Inferior parietal cortex (tissue), 1 donor: ENCODE measurements around the gene CSTF2T.

Source experiments
- DNase-seq: peaks from one replicate; pipeline ENCODE4 v3.0.0-alpha.2; 2016; ENCODE audit errors: extremely low spot score

Gene CSTF2T, protein sequence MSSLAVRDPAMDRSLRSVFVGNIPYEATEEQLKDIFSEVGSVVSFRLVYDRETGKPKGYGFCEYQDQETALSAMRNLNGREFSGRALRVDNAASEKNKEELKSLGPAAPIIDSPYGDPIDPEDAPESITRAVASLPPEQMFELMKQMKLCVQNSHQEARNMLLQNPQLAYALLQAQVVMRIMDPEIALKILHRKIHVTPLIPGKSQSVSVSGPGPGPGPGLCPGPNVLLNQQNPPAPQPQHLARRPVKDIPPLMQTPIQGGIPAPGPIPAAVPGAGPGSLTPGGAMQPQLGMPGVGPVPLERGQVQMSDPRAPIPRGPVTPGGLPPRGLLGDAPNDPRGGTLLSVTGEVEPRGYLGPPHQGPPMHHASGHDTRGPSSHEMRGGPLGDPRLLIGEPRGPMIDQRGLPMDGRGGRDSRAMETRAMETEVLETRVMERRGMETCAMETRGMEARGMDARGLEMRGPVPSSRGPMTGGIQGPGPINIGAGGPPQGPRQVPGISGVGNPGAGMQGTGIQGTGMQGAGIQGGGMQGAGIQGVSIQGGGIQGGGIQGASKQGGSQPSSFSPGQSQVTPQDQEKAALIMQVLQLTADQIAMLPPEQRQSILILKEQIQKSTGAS

DNA sequence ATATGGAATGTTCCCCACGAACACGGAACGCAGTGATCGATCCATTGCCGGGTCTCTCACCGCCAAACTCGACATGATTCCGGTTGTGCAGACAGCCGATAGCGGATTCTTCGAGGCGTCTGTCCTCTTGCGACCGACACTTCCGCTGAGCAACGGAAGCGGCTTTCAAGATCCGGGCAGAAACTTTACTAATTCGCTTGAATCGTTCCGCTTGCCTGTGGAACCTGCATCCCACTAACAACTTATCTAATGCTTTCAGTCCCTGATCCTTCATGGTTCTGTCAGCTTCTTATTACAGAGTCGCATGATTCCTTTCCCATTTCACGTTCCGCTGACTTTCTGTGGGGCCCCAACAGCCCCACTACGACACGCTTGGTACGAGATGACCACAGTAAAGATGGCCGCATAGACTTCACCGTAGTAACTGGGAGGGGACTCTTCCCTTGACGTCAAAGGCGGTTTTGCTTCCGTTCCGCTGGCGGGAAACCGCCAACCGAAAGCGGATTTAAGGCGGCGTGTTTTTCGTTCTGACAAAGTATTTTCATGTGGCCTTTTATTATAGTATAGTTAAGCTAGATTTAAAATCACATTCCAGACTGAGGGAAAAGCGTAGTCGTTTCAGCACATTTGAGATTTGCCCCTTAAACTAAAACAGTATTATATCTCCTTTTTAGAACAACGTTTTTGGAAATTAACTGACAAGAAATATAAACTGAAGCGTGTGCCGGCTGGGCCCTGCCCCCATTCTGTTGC lies at the start of gene CSTF2T:
Gene CSTF2T (minus strand): TSS at position 121 of the 753 bp plus-strand sequence. CDS start 46 bp downstream, at position 75.
- DNase-seq: peak; percentile 98

DNA sequence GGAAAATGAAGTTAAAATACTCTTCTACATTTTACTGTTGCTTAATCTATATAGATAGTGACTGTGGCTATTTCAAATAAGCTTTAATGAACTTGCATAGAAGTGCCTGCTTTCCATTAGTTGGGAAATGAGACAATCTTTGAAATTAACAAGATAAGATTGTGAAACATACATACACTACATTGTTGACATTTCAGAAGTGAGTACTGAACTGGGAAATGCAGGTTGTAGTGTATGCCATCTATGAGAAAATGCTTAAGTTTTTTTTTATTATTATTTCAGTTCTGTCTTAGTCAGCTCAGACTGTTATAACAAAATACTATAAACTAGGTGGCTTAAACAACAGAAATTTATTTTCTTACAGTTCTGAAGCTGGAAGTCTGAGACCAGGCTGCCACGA lies 49.6 kb upstream of the CSTF2T start:
- no peak for DNase-seq

DNA sequence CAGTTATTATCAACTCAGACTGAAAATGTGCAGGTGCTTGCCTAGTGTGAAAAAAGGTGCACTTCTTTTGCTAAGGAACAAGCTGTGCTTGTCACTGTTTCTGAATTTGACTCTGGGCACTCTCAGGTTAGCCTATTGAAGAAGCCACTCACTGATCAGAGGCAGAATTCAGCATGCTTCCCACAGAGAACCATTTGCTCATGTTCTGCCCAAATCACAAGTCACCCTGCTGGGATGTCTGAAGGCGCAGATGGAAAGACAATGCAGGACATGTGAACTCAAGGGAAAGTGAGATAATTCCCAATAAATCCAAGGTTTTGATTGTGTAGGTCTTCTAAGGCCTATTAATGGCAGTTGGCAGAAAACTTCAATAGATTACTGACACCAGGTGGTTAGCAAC lies 47.8 kb upstream of the CSTF2T start:
- no peak for DNase-seq

DNA sequence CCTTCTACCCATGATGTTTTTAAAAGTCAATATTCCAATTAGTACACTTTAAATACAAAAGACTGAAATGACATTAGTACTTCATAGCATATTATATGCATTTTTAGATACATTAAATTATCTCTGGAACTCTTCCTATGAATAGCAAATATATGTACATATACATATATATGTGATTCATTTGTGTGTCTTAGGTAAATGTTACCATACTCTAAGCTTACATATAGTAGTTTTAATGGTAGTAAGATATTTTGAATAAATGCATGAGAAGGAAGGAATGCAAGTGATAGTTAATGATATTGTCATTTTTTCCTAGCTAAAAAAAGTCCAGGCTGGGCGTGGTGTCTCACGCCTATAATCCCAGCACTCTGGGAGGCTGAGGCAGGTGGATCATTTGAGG lies 46.0 kb upstream of the CSTF2T start:
- DNase-seq: no peak

DNA sequence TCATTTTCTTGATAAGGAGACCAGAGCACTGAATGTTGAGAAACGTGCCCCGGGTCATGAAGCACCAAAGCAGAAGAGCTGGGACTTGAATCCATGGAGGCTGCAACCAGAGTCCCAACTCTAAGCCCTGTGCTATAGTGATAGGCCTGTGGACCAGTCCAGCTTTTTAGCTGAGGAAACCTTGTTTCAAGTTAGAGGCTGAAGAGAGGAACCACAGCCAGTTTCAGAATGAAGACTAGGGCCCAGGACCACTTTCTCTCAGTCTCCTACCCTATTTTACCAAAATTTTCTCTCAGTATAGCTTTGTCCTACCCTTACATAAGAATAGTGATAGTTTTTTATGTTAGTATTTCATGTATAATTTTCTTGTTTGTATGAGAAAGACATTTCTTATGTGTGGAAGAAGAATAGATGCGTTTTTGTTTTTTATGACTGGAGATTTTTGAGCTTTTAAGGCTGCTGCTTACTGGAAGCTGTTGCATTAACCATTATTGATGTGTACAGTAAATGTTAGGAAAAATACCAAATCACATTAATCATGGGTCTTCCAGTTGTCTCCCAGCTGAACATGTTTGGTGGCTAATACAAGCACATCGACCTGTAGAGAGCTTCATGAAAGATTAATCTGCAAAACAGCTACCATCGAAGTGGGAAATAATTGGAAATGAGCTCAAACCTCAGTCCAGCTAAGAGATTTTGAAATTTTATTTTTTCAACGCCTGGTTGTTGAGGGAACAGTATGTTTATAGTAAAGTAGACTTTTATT lies 45.0 kb upstream of the CSTF2T start:
- no peak for DNase-seq

DNA sequence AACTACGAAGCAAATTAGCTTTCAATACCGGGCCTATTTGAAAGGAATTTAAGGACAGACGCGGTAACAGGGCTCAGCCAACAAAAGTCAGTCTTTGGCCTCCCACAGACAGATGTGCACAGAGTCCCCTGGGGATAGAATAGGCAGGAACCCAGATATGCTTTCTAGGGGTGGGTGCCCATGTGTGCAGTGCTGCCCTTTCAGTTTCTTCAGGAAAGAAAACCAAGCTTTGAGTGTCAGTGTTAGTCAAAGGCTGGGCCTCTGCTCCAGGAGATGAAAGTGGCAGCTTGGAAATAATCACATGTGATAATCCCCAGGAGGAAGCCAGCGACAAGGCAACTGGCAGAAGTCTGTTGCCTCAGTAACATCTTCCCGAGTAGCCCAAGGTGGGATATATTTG lies 43.8 kb upstream of the CSTF2T start:
- DNase-seq: no peak

DNA sequence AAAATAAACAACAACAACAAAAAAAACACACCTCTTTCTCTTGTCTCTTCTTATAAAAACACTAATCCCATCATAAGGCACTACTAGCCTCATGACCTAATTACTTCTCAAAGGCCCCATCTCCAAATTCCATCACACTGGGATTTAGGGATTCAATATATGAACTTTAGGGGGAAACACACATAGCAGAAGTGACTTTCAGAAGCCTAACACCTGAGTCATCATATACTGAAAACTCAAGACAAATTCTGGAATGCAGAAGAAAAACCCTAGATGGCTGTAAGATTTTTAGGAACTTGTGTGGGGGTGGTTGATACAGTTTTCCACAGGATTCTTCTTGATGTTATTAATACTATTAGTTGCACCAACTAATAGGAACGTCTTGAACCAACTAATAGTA lies 33.7 kb upstream of the CSTF2T start:
- no peak for DNase-seq

DNA sequence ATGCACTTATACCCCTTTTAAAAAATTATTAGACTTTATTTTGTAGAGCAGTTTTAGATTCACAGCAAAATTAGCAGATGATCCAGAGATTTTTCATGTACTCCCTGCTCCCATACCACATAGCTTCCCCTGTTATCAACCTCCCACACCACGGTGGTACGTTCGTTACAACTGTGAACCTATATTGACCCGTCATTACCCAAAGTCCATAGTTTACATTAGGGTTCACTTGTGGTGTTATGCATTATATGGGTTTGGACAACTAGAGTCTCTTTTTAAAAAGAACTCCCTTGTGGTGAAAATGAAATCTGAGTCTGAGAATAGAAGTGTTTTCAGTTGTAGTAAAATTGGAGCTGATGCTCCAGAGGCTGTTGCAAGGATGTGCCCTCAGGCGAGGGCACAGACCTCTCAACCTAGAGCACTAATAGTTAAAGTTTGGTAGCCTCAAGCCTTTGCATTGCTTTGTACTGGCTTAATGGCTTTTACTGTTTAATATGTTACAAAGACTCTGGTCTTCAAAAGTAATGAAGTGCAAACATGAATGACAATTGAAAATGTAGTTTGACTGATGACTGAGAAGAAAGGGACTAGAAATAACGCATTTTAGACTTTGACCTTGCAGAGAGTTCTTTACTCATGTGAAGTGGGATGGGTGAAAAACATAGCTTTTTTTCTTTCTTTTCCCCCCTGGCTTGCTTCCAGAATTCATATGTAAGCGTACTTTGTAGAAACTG lies 30.6 kb upstream of the CSTF2T start:
- DNase-seq: no peak

DNA sequence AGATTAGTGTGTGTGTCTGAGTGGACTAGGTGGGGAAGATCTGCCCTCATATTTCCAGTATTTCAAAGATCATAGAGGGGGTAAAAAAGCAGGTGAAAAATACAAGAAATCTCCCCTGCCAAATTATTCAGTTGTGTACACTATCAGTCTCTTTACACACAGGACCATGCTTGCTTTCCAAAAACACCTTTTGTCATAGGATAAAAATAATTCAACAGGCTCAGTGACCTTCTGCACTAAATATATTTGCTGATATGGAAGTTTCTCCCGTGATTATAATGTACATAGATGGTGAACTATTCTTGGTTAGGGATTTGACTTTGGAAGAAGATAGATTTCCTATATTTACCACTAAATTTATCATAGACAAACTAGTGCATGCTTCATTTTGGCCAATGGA lies 24.6 kb upstream of the CSTF2T start:
- DNase-seq: no peak

DNA sequence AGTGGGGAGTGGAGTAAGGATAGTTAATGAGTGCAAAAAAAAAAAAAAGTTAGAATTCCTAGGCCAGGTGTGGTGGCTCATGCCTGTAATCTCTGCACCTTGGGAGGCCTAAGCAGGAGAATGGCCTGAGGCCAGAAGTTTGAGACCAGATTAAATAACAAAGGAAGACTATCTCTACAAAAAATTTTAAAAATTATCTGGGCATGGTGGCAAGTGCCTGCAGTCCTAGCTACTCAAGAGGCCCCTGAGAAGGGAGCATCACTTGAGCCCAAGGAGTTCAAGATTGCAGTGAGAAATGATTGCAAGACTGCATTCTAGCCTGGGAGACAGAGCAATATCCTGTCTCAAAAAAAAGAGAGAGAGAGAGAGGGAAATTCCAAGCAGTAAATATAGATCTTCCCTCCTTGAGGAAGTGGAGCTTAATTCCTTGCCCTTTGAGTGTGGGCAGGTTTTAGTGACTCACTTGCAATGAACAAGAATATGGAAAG lies 19.5 kb upstream of the CSTF2T start:
- DNase-seq: no peak

DNA sequence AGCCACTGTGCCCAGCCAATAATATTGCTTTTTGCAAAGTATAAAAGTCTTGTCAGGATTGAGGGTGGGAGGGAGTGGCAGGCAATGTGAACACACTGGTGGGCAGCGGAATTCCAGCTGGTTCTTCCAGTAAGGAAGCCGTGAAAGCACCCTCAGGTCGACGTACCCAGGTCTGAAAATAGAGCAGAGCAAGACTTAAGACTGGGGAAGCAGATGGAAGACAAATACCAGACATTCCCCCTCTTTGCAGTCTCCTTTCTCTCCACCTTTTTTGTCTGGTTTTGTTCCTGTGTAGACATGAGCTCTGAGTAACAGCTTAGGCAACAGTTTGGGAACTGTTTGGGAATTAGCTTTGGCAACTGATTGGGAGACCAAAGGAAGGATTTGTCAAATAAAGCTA lies 17.6 kb upstream of the CSTF2T start:
- no peak for DNase-seq

DNA sequence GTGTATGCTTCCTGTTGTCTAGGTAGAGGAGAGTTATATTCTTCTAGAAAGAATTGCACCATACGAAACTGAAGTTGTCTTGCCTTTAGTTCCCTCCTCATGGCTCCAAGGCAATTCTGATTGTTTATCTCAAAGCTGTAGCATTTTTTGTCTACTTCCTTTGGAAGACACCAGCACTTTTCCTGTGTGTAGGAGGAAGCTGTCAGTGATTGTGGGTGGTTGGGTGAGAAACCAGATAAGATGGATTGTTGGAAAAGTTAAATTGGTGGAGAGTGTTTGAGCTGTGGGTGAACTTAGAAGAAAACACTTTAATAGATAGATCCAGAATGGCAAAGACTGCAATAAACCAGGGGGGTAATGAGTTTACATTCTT lies 12.1 kb upstream of the CSTF2T start:
- no peak for DNase-seq

DNA sequence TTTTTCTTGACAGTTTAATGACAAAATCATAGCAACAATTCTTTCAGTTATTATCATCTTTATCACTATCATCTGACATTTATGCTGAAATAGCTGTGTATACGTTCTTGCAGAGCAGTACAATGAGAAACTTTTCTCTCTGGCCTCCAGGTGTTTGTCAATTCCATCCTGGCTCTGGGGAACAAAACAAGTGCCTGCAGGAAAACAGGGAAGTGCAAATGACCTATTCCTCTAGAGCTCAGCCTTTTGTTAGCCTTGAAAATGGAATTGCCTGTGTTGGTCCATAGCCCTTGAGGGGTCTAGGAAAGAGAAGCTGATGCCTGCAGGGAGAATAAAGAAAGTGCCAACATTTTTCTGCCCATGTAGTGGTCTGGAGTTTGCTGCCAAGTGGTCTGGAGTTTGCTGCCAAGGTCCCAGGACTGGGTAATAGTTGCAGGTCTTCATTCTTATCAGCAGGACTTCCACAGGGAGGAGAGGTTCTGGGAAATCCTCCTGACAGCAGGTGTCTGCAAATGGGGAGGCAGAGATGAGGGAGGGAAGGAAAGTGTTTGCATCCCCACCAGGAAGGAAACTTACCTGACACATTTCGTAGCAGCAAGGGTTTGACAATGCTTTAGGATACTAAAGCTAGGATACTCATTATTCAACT lies 10.1 kb upstream of the CSTF2T start:
- DNase-seq: no peak

DNA sequence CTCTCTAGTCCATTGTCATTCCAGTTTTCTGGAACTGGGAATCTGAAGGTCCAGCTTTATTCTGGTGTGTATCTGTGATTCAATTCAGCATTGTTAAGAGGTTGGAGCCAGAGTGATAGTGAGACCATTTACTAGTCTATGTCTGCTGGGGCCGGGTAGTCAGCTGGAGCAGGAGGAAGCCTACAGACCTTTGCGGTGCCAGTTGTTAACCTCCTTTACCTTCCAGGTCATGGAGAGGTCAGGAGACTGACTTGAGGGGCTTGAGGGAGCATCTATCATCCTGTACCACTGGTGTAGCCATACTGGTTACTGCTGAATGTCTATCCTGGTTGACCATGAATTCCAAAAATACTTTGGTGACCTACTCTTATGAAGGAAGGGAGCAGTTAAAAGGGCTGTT lies 9.2 kb upstream of the CSTF2T start:
- DNase-seq: no peak

DNA sequence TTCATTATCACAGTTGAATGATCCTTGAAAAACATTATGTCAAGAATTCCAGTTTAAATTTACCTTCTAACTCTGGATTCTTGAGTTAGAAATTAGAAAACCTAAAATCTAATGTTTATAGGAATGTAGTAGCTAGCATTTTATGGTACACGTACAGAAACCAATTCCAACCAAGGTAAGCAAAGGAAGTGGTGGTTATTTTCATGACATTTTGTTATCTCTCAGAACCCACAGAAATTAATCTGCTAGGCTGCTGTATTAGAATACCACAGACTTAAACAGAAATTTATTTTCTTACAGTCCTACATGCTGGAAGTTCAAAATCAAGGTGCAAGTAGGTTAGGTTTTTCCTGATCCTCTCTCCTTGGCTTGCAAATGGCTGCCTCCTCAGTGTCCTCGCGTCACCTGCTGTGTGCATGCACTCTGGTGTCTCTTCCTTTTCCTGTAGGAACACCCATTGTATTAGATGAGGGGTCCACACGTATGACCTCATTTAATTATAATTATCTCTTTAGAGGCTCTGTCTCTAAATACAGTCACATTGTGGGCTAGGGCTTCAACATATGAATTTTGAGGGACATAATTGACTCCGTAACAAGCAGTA lies 8.5 kb upstream of the CSTF2T start:
- no peak for DNase-seq

DNA sequence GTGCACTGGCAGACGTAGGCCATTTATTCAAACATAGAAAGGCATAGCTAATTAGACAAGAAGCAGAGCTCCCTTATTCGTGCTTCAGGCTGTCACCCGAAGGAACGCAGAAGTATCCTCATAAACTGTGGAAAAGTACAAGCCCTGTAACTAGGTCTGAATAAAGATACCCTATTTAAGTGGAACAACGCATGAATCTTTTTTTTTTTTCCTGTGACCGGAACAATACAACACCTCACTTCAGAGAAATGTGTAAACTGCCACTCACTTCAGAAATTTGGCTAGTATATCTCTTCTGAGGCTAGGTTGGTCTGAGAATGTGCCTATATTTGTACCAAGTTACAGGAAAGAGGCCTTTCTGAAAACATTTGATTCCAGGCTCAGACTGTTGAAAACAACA lies 8.0 kb upstream of the CSTF2T start:
- no peak for DNase-seq

DNA sequence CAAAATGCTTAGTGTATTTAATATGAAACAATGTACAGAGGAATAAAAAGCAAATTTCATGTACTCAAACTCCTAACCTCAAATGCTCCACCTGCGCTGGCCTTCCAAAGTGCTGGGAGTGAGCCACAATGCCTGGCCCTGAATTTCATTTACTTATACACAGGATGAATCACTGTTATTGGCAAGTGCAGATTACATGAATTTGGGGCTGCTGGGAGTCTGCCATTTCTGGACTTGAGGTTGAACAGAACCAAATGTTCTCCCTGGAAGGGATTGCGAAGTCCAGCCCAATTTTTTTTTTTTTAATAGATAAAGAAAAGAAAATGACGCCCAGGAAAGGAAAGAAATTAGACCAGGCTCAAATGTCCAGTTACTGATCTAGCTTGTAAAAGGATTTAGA lies 6.8 kb upstream of the CSTF2T start:
- DNase-seq: no peak

DNA sequence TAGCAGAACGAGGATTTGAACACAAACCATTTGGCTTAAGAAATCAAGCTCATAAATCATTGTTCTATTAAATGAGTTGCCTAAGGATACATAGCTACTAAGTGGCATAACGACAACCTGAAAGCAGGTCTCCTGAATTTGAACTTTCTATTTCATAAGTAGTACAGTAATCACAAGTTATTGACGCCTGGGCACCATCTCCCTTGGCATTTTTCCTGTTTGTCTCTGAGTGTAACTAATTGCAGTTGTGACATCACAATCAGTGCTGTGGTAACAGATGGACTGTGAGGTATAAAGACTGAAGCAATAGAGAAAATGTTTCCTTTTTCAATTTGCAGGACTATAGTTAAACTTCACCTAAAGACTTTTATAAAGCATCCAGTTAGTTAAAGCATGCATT lies 6.4 kb upstream of the CSTF2T start:
- DNase-seq: no peak

DNA sequence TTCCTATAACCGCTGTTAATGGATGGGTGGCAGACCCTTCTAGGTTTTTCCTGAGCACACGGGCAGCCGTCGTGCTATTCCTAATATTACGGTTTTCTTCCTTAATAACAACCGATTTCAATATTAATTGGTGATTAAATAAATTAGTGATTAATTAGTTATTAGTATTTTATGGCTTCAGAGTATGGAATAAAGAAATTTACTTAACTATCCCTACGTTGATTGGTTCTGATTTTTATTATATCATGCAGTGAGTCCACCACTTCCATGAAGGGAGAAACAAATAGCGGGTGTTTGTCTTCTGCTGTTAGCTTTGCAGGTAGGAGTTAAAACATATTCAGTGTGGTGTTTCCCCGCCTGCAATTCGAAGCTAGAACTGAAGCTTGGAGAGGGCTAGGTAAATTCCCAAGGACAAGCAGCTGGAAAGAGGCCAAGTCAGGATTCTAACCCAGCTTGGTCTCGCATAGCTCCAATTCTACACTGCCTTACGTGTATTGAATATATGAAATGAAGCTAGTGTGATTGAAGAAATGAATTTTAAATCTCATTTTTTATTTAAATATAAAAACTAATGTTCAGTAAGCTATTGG lies 928 bp upstream of the CSTF2T start:
- DNase-seq: no peak

DNA sequence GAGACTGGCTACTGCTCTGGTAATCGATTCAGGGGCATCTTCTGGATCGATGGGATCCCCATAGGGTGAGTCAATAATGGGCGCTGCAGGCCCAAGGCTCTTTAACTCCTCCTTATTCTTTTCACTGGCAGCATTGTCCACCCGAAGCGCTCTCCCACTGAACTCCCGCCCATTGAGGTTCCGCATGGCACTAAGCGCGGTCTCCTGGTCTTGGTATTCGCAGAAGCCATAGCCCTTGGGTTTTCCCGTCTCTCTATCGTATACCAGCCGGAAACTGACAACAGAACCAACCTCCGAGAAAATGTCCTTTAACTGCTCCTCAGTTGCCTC lies 285 bp downstream of the CSTF2T start:
- no peak for DNase-seq
